ENCODE data around the gene SLC9A9. TPM values are rescaled to one million over a fixed set of nuclear protein-coding genes. Genes with fewer than 3 reads are reported as not detected.

Gene SLC9A9
- total RNA-seq, 1 experiment from 2014 or later = 1.4 TPM

DNA sequence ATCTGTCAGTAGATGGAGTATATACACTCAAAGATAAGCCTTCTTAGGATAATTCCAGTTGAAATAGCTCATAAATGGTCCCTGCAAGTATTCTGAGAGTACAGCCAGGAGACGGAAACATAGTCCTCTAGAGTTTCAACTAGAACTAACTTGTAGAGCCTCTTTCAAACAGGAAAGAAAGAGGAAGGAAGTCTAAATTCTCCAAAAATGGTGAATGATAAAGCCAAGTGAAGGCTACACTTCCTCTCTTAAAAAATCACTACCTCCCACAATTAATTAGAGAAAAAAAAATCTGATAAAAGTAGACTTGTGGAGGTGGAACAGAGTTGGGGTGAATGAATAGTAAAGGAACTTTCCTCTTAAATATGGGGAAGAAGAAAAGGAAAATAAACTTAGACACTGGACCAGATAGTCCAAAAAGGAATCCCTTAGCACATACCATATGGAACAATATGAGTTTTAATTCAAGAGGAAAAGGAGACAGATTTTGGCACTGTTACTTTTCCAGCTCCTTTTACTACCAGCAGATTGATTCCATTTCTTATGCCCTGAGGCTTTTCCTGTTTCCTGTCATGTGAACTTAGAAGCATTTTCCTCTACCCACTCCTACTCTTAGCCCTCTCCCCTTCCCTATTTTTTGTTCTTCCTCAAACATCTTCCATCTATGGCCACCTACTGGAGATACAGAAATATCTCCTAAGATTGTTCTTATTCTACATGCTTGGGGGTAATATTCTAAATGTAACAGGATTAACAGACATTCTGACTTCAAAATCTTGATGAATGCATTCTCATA lies 521.1 kb downstream of the SLC9A9 start:
- DNase-seq (ENCODE audit: low read depth) = no peak
- in situ Hi-C loops (cut with HindIII; ENCODE audit: low pct_unique_long_range_greater_than_20kb, low sequenced_read_pairs) = no loop called here

DNA sequence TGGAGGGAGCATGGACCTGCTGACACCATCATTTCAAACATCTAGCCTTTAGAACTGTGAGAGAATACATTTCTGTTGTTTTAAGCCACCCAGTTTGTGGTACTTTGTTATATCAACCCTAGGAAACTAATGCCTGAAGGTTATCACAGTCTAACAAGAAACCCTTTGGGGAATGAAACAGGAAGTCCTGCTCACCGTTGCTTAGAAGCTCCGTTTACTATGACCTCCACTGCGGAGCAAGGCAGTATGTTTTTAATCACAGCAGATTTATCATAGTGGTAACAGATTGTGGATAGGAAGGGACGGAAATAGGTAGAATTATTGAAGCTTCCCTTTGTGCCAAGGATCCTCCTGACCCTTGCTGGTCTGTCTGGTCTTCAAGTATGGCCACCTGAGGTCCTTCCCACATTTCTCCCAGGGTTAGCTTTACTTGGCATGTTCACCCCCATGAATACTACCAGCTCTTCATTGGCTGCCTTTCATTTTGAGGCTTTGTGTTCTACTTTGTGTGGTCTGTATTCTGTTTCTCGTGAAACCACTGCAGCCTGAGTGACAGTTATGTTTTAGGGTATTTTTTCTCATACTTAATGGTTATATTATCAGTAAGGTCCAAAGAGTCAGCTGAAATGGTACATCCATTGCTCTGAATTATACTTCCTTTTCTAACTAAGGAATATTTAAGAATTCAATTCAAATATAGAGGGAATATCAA lies 527.1 kb downstream of the SLC9A9 start:
- in situ Hi-C loops (cut with HindIII; ENCODE audit: low pct_unique_long_range_greater_than_20kb, low sequenced_read_pairs) = no loop called here
- no peak for DNase-seq (ENCODE audit: low read depth)

DNA sequence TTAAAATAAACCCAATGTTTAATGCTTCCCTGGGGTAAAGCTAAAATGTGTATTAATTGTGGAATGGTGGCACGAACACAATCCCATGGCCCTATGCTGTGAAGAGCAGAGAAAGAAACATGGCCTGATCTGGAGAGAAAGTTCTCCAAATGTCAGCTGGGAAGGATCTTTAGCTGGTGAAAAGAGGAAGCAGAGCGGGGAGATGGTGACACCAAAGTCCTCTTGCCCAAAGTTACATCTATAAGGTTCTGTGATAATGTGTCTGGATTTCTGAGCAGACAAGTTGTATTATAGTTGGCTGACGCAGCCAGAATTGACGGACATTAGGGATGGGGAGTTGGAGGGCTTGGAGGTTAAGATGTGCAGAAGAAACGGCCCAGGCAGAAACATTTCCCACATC lies 532.5 kb downstream of the SLC9A9 start:
- in situ Hi-C loops (cut with HindIII; ENCODE audit: low pct_unique_long_range_greater_than_20kb, low sequenced_read_pairs) = no loop called here

DNA sequence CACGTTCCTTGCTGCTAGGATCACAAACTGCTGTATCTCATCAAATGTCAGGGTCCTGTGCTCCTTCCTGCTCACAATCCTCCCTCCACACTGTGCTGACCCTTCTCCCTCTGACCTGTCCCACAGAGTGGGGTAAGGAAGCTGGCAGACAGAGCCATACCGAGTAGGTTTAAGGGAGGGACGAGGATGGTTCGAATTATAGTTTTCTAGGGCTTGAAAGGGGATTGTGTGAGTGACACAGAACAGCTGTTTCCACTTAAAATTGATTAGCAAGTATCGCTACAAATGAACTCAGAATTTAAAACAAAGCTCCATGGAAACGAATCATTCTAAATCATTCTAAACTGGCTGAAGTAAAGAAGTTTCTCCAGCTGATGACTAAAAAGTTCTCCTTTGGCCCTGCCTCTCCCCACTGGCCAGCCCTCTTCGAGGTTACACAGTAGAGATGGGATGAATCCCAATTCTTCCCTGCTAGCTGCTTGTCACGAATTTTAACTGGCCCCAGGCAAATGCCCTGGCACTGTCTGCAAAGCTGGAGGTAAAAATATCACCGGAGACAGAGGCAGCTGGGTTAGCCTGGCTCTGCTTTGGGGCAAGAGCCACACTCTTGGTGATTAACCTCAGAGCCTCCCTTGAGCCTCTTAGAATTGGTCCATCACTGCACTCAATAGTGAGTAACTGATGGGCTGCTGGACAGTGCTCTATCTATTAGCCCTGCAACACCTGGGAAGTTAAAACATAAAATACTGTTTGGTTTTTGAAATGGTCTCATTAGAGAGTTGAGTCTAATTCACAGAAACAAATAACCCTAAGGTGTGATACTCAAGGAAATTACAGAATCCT lies 533.8 kb downstream of the SLC9A9 start:
- in situ Hi-C loops (cut with HindIII; ENCODE audit: low pct_unique_long_range_greater_than_20kb, low sequenced_read_pairs) = no loop called here
- DNase-seq (ENCODE audit: low read depth) = no peak

More for the DNA sequence above, 532.5 kb downstream of the SLC9A9 start:
- DNase-seq (ENCODE audit: low read depth) = no peak

DNA sequence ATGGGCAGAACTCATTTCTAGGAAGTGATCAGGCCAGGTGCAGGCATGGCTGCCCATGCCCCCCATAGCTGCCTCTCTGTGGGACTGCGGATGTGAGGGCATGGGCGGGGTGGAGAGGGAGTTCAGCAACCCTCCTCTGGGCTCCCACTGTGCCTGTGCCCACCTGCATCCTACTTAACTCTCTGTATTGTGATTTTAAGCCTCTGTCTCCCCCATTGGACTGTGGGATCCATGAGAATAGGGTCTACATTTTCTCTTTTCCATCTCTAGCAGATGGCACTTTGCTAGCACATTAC lies 534.4 kb downstream of the SLC9A9 start:
- in situ Hi-C loops (cut with HindIII; ENCODE audit: low pct_unique_long_range_greater_than_20kb, low sequenced_read_pairs) = no loop called here
- no peak for DNase-seq (ENCODE audit: low read depth)

DNA sequence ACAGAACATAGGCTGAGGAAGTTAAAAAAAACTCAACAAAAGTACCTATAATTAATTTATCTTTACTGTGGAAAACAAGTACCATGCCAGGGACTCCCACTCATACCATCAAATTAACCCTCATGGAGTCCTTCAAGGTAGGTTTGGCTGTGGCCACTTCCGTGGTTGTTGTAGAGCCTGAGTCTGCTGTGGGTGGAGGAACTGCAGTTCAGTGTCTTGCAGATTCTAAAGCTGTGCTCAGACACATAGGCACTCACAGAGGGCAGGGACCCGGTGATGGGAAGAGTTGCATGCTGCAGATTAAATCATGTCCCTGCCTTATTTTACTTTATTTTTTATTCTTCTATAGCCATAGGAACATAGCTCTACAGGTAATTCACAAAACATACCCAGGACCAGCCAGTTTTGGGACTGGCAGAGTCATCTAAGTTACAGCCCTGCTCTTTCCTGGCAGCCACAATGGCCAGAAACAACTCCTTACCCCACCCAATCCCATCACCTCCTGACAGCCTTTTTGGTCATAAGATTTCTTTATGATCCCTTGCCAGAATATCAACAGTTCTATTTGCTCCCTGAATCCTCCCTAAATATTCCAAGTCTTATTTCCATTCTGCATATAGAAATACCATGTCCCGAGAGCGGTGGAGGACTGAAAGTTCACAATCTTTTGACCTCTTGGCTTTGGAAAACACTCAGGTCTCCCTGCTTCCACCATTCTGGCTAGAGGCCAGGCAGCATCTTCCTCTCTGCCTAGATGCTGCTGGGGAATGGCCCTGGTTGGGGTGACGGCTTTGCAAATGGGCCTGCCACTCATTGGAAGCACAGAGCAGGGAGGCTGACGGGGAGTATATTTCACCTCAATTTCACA lies 535.0 kb downstream of the SLC9A9 start:
- in situ Hi-C loops (cut with HindIII; ENCODE audit: low pct_unique_long_range_greater_than_20kb, low sequenced_read_pairs) = no loop called here
- DNase-seq (ENCODE audit: low read depth) = no peak

DNA sequence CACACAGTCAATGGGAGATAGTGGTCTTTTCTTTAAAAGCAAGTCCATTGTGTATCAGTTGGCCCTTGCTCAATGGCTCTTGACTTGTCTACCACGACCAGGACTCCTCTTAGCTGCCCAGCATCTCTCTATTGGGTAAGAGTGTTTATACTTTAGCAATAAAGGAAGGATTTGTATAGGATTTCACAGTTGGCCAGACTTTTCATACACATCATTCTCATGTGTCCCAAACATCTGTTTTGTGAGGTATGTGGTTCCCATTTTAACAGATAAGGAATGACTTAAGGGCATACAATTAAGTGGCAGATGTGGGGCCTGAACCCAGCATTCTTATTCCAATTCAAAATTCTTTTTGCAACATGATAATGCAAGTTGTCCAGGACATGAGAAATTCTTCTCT lies 537.2 kb downstream of the SLC9A9 start:
- DNase-seq (ENCODE audit: low read depth) = no peak
- in situ Hi-C loops (cut with HindIII; ENCODE audit: low pct_unique_long_range_greater_than_20kb, low sequenced_read_pairs) = no loop called here

DNA sequence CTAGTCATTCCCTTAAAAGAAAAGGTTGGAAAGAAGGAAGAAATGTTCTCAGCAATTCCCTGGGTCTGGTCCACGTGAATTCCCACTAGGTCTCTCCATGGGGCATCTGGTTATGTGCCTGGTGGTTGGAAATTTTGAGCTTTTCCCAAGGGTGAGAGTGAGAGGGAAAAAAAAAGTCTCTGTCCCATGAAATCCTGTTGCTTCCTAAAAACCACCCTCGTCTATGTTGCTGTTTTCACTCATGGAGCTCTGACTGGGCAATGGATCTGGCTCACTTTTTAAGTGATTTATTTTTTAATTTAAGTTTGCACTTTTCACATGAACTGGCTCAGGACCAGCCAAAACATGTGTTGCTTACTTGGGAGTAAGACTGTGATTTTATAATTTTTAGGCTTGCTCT lies 538.6 kb downstream of the SLC9A9 start:
- in situ Hi-C loops (cut with HindIII; ENCODE audit: low pct_unique_long_range_greater_than_20kb, low sequenced_read_pairs) = no loop called here
- DNase-seq (ENCODE audit: low read depth) = no peak

DNA sequence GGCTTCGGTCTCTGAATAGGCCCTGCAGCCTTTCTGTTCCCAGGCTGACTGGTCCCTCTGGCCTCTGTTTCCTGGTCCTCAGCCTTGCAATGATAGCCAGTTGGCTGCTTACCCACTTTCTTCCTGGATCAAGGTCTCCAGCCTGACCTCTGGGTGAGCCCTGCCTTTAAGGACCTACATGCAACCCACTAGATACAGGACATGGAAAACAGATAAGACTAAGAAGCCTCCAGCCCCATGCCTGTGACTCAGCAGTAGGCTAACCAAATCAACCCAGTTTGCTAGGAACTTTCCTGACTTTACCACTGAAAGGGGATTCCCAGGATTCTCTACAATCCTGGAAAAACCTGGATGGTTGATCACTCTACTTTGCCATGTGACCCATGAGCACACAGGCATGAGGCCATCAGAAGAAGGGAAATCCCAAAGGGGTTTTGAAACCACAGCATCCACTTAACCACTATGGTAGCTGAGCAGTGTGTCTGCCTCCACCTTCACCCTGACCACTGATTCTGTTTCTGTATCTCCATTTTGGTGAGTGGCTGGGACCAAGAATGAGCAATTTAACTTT lies 540.6 kb downstream of the SLC9A9 start:
- peak; percentile 90 for DNase-seq (ENCODE audit: low read depth)
- in situ Hi-C loops (cut with HindIII; ENCODE audit: low pct_unique_long_range_greater_than_20kb, low sequenced_read_pairs) = no loop called here

DNA sequence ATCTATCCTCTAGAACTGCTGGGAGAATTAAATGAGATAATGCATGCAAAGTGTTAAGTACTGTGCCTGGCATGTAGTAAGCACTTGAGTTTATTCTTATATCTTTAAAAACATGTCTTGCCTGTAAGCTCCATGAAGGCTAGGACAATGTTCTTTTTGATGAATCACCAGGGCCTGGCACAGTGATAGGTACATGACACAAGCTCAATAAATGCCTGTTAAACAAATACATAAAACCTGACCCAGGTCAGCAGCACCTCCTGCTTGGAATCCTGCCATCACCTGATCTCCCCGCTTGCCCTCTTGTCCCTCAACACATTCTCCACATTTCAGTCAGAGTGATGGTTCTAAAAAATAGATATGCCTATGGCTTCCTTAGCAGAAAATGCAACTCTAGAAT lies 541.9 kb downstream of the SLC9A9 start:
- DNase-seq (ENCODE audit: low read depth) = peak; percentile 17
- in situ Hi-C loops (cut with HindIII; ENCODE audit: low pct_unique_long_range_greater_than_20kb, low sequenced_read_pairs) = no loop called here

DNA sequence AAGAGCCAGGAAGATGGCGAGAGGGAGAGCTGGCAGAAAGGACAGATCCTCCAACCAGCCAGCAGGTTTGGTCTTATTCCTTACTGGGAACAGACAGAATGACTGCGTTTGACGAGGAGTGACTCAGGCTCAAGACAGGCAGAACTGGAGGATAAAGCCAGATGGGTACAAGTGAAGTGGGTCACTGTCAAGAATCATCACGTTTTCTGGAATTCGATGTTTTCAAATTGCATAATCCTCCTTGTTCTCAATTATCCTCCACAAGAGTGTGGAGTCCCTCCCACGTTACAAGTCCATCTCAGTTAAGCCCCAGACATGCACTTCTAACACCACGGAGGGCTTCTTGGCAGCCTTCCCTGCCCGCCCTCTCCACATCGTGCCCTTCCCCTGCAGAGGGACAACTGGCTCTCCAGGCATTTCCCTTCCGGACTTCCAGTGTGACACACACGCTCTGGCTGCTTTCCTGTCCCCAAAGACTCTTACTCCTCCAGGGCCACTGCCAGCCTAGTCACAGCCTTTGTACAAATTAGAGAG lies 545.6 kb downstream of the SLC9A9 start:
- peak; percentile 48 for DNase-seq (ENCODE audit: low read depth)
- in situ Hi-C loops (cut with HindIII; ENCODE audit: low pct_unique_long_range_greater_than_20kb, low sequenced_read_pairs) = no loop called here

DNA sequence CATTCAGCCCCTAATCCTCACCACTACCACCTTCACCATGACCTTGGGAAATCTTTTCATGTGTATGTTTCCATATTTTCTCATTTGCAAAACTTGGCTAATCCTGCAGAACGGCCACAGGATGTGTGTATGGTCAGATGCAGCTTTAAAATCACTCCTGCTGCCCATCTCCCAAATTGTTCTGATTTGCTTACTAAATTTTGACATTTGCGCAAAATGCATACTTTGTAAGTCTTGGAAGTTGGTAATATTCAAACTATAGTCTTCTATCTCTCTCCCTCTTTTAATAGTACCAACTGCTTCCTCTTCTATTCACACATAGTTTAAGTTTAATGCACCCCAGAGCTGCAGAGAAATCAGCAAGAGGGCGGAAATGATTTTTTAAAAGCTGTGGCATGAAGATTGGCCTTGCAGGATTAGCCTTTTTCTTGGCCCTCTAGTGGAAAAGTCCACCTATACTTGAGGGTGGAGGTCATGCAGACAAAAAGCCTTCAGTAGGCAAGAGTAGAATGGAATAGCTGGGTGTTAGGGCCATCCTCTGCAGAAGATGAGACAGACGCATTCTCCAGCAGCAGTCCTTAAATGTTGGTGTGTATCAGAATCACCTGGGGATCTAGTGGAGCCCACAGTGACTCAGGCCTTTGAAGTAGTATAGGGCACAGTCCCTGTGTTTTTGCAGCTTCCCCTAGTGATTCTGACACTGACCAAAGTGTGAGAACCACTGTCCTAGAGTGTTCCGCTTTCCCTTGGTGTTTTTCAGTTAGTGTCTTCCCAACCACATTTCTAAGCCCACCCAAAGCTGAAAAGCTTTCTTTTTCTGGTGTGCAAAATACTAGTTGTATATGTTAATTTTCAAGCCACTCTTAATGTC lies 547.0 kb downstream of the SLC9A9 start:
- DNase-seq (ENCODE audit: low read depth) = no peak
- in situ Hi-C loops (cut with HindIII; ENCODE audit: low pct_unique_long_range_greater_than_20kb, low sequenced_read_pairs) = no loop called here

DNA sequence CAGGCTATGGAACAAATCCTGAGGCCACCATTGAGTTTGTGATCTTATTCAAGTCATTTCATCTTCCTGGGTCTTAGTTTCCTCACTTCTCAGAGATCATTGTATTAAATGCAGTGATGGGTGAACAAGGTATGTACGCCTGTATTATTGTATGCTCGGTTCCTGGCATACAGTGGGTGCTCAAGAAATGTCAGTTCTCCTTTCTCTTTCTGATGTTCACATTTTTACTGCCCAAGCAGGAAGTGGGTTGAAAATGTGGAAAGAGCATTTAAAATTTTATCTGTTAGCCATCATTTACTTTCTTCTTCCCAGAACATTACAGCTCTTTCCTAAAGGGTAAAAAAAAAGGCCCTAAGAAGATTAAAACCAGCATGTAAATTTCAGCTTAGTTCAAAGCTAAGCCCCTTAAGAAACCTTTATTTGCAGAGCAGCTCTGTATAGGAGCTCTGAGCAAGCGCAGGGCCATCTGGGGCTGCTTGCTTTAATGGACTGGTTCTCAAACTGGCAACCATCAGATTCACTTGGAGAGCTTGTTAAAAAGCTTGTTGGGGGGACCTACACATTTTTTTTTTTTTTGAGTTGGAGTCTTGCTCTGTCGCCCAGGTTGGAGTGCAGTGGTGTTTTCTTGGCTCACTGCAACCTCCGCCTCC lies 549.3 kb downstream of the SLC9A9 start:
- no peak for DNase-seq (ENCODE audit: low read depth)
- in situ Hi-C loops (cut with HindIII; ENCODE audit: low pct_unique_long_range_greater_than_20kb, low sequenced_read_pairs) = no loop called here

DNA sequence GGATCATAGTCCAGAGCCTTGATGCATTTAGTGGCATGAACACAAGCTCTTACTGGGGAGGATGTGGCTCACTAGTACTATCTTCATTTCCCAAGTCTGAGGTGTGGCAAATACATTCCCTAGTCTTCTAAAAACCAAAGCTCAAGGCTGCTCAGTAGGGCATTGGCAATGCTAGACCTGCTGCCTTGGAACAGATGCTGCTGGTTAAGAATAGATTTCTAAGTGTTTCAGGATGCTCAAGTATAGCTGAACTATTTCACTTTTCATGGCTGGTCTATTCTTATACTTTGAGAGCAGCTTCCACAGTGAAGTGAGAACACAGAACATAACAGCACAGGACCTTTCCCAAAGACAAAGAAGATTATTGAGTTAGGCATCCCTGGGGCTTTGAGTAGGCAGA lies 549.9 kb downstream of the SLC9A9 start:
- DNase-seq (ENCODE audit: low read depth) = no peak
- in situ Hi-C loops (cut with HindIII; ENCODE audit: low pct_unique_long_range_greater_than_20kb, low sequenced_read_pairs) = no loop called here

DNA sequence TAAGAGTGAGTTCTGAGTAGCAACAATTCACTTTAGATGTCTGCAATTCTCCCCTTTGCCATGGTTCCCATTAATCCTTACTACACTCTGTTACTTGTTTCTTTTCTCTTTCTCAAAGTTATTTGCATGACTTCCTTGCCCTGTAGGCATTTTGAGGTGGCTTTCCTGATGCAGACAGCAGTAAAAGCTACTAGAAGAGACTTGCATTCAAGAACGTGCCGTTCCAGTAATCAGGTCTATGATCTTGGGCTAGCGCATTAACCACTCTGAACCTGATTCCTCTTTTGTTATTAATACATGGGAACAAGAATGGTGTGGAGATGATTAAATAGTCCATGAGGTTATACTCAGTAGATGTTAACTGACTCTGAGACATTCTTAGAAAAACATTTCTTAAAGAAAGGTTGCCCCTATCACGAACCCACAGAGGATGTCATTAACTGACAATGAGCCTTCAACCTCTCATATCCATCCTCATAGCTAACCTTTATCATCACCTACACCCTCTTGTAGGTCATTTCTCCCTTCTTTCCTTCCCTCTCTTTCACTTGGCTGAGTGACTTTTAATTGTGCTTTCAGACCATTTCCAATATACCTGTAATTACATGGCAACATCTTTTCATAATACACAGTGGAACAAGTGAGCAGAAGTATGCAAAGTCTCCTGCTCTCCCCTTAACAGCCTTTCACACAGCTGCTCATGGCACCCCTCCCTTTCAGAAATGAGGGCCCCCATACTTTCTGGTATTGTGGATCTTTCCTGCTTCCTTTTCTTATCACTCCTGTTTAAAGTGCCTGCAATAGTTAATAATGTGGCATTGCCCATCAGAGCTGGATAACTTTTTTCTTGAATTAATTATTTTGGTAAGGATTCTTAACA lies 552.8 kb downstream of the SLC9A9 start:
- DNase-seq (ENCODE audit: low read depth) = no peak
- in situ Hi-C loops (cut with HindIII; ENCODE audit: low pct_unique_long_range_greater_than_20kb, low sequenced_read_pairs) = no loop called here

DNA sequence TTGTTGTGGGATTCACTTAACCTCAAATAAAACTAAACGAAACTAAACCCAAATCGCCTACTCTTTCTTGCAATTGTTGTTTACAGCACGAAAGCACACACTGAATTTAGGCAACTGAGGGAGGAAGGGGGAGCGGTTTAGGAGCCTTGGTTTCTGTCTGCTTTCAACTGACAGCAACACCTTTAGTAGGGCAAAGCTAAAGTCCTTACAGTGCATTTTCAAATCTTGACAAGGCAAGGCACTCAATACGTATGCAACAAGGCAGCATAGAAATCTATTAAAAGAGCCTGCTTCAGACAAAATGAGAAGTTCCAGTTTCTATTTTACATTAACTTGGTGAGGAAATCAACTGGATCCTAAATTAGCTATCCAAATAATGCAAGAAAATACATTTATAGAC lies 554.1 kb downstream of the SLC9A9 start:
- in situ Hi-C loops (cut with HindIII; ENCODE audit: low pct_unique_long_range_greater_than_20kb, low sequenced_read_pairs) = no loop called here

More for the DNA sequence above, 554.1 kb downstream of the SLC9A9 start:
- DNase-seq (ENCODE audit: low read depth) = no peak
